Ishikawa (cell line): ENCODE data around the gene TOR3A.

Experiments used
- CEBPB ChIP-seq: IDR thresholded peaks from 2 replicates; pipeline ENCODE4 v1.6.1; 2012
- CREB1 ChIP-seq: IDR thresholded peaks from 2 replicates; pipeline ENCODE4 v1.6.1; 2012; ENCODE audit warnings: low read depth
- EGR1 ChIP-seq: IDR thresholded peaks from 2 replicates; pipeline ENCODE4 v1.6.1; 2012
- EP300 ChIP-seq: IDR thresholded peaks from 2 replicates; pipeline ENCODE4 v1.6.1; 2012; ENCODE audit warnings: borderline replicate concordance
- FOXM1 ChIP-seq: IDR thresholded peaks from 2 replicates; pipeline ENCODE4 v1.6.1; 2012; ENCODE audit warnings: low read depth, borderline replicate concordance
- MAX ChIP-seq: IDR thresholded peaks from 2 replicates; pipeline ENCODE4 v1.6.1; 2012
- NFIC ChIP-seq: IDR thresholded peaks from 2 replicates; pipeline ENCODE4 v1.6.1; 2012
- RAD21 ChIP-seq: IDR thresholded peaks from 2 replicates; pipeline ENCODE4 v1.6.1; 2012; ENCODE audit warnings: low read depth
- REST ChIP-seq: IDR thresholded peaks from 2 replicates; pipeline ENCODE4 v1.6.1; 2012; ENCODE audit warnings: low read depth, mild to moderate bottlenecking
- TAF1 ChIP-seq: IDR thresholded peaks from 2 replicates; pipeline ENCODE4 v1.6.1; 2012; ENCODE audit warnings: low read depth, mild to moderate bottlenecking
- TCF12 ChIP-seq: IDR thresholded peaks from 2 replicates; pipeline ENCODE4 v1.6.1; 2012; ENCODE audit warnings: low read depth
- TEAD4 ChIP-seq: IDR thresholded peaks from 2 replicates; pipeline ENCODE4 v1.6.1; 2012
- YY1 ChIP-seq: IDR thresholded peaks from 2 replicates; pipeline ENCODE4 v1.6.1; 2012; ENCODE audit warnings: low read depth
- ZBTB7A ChIP-seq: IDR thresholded peaks from 2 replicates; pipeline ENCODE4 v1.6.1; 2012; ENCODE audit warnings: low read depth
- TF ChIP-seq, protein P1 (sequence below): IDR thresholded peaks from 2 replicates; pipeline ENCODE4 v1.6.1; 2012

Gene TOR3A

GRCh38 chr1:179090522-179090921, 8.7 kb downstream of the TOR3A start:
- TF ChIP-seq EP300 = no peak
- TF ChIP-seq MAX = no peak
- no peak for TF ChIP-seq FOXM1
- TF ChIP-seq EGR1 = no peak
- TF ChIP-seq NFIC = no peak
- no peak for TF ChIP-seq CREB1
- no peak for TF ChIP-seq TAF1
- no peak for TF ChIP-seq REST
- no peak for TF ChIP-seq TEAD4
- TF ChIP-seq CEBPB = no peak
- TF ChIP-seq RAD21 = no peak
- TF ChIP-seq YY1 = no peak
- TF ChIP-seq TCF12 = no peak
- TF ChIP-seq, protein P1, sequence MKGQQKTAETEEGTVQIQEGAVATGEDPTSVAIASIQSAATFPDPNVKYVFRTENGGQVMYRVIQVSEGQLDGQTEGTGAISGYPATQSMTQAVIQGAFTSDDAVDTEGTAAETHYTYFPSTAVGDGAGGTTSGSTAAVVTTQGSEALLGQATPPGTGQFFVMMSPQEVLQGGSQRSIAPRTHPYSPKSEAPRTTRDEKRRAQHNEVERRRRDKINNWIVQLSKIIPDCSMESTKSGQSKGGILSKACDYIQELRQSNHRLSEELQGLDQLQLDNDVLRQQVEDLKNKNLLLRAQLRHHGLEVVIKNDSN = no peak
- no peak for TF ChIP-seq ZBTB7A

- TF ChIP-seq MAX = no peak
- TF ChIP-seq YY1 = no peak
- TF ChIP-seq ZBTB7A = no peak
- TF ChIP-seq CREB1 = no peak
- TF ChIP-seq TAF1 = no peak
- TF ChIP-seq REST = no peak
- no peak for TF ChIP-seq TEAD4
- no peak for TF ChIP-seq RAD21
- TF ChIP-seq, protein P1 = no peak
These were observed 9.1 kb downstream of the TOR3A start for GRCh38 chr1:179090923-179091322.

DNA sequence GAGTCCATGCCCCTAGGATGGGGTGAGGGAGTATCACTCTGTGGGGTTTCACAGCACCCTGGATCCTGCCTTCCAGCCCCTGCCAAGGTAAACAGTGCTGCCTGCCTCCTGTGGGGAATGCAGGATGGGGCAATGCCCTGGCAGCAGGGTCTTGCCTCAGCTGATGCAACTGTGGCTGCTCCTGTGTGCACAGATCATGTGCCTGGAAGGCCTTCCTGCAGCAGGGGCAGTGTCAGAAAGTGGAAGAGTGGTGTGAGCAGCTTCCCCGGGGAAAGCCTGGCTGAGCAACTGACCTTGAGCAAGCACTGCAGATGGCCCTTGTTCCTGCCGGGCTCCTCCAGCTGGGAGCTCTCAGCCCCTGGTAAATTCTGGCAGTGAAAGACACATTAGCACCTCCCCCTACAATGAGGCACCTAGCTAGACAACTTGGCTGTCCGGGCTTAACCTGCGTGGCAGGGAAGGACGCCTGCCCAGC, 9.9 kb downstream of the TOR3A start:
- TF ChIP-seq REST (no peak), ZBTB7A (no peak), YY1 (no peak), RAD21 (no peak), CEBPB (no peak), TCF12 (no peak), TEAD4 (no peak), EGR1 (no peak), FOXM1 (no peak), CREB1 (no peak), EP300 (no peak), MAX (no peak), TAF1 (no peak), NFIC (no peak)
- TF ChIP-seq, protein P1 = no peak
